Measurements from ENCODE around the gene ORM1.
A peak's percentile ranks its signal among the peaks of the same experiment; 100 is the strongest.

The ORM1 gene

GRCh38 chr9:114309096-114309495 lies 13.8 kb upstream of the ORM1 start:
- DNase-seq (ENCODE audit: extremely low spot score), result no peak
- no peak for TF ChIP-seq ELF4 (IDR thresholded peaks at IDR 0.05)
- TF ChIP-seq FOXM1 (IDR thresholded peaks at IDR 0.05; ENCODE audit: borderline replicate concordance), result no peak
- no peak for TF ChIP-seq LEF1 (IDR thresholded peaks at IDR 0.05; ENCODE audit: borderline replicate concordance)
- TF ChIP-seq CTBP1 (IDR thresholded peaks at IDR 0.05; ENCODE audit: borderline replicate concordance), result no peak
- POLR2A ChIA-PET, result no interaction called here
- CTCF ChIA-PET, result no interaction called here

- DNase-seq (ENCODE audit: extremely low spot score), result peak; percentile 2
- TF ChIP-seq FOXA1 (IDR thresholded peaks at IDR 0.05) (no peak), FOXK2 (IDR thresholded peaks at IDR 0.05) (no peak), BHLHE40 (IDR thresholded peaks at IDR 0.05; ENCODE audit: borderline replicate concordance) (no peak), PKNOX1 (IDR thresholded peaks at IDR 0.05) (no peak), CTBP1 (IDR thresholded peaks at IDR 0.05; ENCODE audit: borderline replicate concordance) (no peak), ZNF384 (IDR thresholded peaks at IDR 0.05) (no peak), SP1 (IDR thresholded peaks at IDR 0.05) (no peak), TARDBP (IDR thresholded peaks at IDR 0.05) (no peak), NFRKB (IDR thresholded peaks at IDR 0.05) (no peak), HDGF (IDR thresholded peaks at IDR 0.05; ENCODE audit: borderline replicate concordance) (no peak), ARNT (IDR thresholded peaks at IDR 0.05) (no peak), LEF1 (IDR thresholded peaks at IDR 0.05; ENCODE audit: borderline replicate concordance) (no peak), SUZ12 (IDR thresholded peaks at IDR 0.05) (no peak), FOXM1 (IDR thresholded peaks at IDR 0.05; ENCODE audit: borderline replicate concordance) (no peak)
- ChIA-PET POLR2A (no interaction called here), CTCF (interaction anchor here (0.8 kb wide), 1 partner anchor 228 kb away, joined by 3 read pairs; no protein-coding TSS in a partner anchor)
Observed at GRCh38 chr9:114310471-114311450, 12.1 kb upstream of the ORM1 start.

- peak; percentile 2 for DNase-seq (ENCODE audit: extremely low spot score)
- TF ChIP-seq FOXA1 (IDR thresholded peaks at IDR 0.05) (no peak), NFRKB (IDR thresholded peaks at IDR 0.05) (no peak), TARDBP (IDR thresholded peaks at IDR 0.05) (no peak), SP1 (IDR thresholded peaks at IDR 0.05) (no peak), CTBP1 (IDR thresholded peaks at IDR 0.05; ENCODE audit: borderline replicate concordance) (no peak), ELF4 (IDR thresholded peaks at IDR 0.05) (no peak), PKNOX1 (IDR thresholded peaks at IDR 0.05) (no peak), L3MBTL2 (conservative IDR thresholded peaks at IDR 0.05) (no peak), ZNF384 (IDR thresholded peaks at IDR 0.05) (no peak), FOXM1 (IDR thresholded peaks at IDR 0.05; ENCODE audit: borderline replicate concordance) (no peak), ARNT (IDR thresholded peaks at IDR 0.05) (no peak), SUZ12 (IDR thresholded peaks at IDR 0.05) (no peak), HDGF (IDR thresholded peaks at IDR 0.05; ENCODE audit: borderline replicate concordance) (no peak), LEF1 (IDR thresholded peaks at IDR 0.05; ENCODE audit: borderline replicate concordance) (no peak), FOXK2 (IDR thresholded peaks at IDR 0.05) (no peak)
- CTCF ChIA-PET, result no interaction called here
- POLR2A ChIA-PET, result no interaction called here
Observed at GRCh38 chr9:114311571-114312512, 11.1 kb upstream of the ORM1 start.

- TF ChIP-seq FOXM1 (IDR thresholded peaks at IDR 0.05; ENCODE audit: borderline replicate concordance) (no peak), ARNT (IDR thresholded peaks at IDR 0.05) (no peak), SUZ12 (IDR thresholded peaks at IDR 0.05) (no peak), LEF1 (IDR thresholded peaks at IDR 0.05; ENCODE audit: borderline replicate concordance) (no peak), ZNF384 (IDR thresholded peaks at IDR 0.05) (no peak)
- CTCF ChIA-PET, result no interaction called here
- POLR2A ChIA-PET, result no interaction called here
- peak; percentile 1 for DNase-seq (ENCODE audit: extremely low spot score)
Observed at GRCh38 chr9:114312513-114312875, 10.4 kb upstream of the ORM1 start.

GRCh38 chr9:114313186-114313585 lies 9.7 kb upstream of the ORM1 start:
- POLR2A ChIA-PET, result no interaction called here
- CTCF ChIA-PET, result interaction anchor here (0.7 kb wide), 1 partner anchor 9 kb away, joined by 3 read pairs; no protein-coding TSS in a partner anchor

More at GRCh38 chr9:114313186-114313585, 9.7 kb upstream of the ORM1 start:
- DNase-seq (ENCODE audit: extremely low spot score), result no peak
- TF ChIP-seq TARDBP (IDR thresholded peaks at IDR 0.05) (no peak), SUZ12 (IDR thresholded peaks at IDR 0.05) (no peak), ELF4 (IDR thresholded peaks at IDR 0.05) (no peak), L3MBTL2 (conservative IDR thresholded peaks at IDR 0.05) (no peak), PKNOX1 (IDR thresholded peaks at IDR 0.05) (no peak), ARNT (IDR thresholded peaks at IDR 0.05) (no peak), FOXA1 (IDR thresholded peaks at IDR 0.05) (no peak), NFRKB (IDR thresholded peaks at IDR 0.05) (no peak), ZNF384 (IDR thresholded peaks at IDR 0.05) (no peak), HDGF (IDR thresholded peaks at IDR 0.05; ENCODE audit: borderline replicate concordance) (no peak), CTBP1 (IDR thresholded peaks at IDR 0.05; ENCODE audit: borderline replicate concordance) (no peak), BHLHE40 (IDR thresholded peaks at IDR 0.05; ENCODE audit: borderline replicate concordance) (no peak), FOXK2 (IDR thresholded peaks at IDR 0.05) (no peak), FOXM1 (IDR thresholded peaks at IDR 0.05; ENCODE audit: borderline replicate concordance) (no peak), SP1 (IDR thresholded peaks at IDR 0.05) (no peak), LEF1 (IDR thresholded peaks at IDR 0.05; ENCODE audit: borderline replicate concordance) (no peak)

All from HEK293T (cell line).